ENCODE measurements around the gene TMEM234. TPM values are rescaled to one million over a fixed set of nuclear protein-coding genes. Genes with fewer than 3 reads are reported as not detected.

Gene TMEM234
- total and polyA plus RNA-seq, 2 of the 8 experiments (the other 6 are each of a cell fraction or from before 2014, with no cell fraction given), result 8.7 to 8.9 TPM

DNA sequence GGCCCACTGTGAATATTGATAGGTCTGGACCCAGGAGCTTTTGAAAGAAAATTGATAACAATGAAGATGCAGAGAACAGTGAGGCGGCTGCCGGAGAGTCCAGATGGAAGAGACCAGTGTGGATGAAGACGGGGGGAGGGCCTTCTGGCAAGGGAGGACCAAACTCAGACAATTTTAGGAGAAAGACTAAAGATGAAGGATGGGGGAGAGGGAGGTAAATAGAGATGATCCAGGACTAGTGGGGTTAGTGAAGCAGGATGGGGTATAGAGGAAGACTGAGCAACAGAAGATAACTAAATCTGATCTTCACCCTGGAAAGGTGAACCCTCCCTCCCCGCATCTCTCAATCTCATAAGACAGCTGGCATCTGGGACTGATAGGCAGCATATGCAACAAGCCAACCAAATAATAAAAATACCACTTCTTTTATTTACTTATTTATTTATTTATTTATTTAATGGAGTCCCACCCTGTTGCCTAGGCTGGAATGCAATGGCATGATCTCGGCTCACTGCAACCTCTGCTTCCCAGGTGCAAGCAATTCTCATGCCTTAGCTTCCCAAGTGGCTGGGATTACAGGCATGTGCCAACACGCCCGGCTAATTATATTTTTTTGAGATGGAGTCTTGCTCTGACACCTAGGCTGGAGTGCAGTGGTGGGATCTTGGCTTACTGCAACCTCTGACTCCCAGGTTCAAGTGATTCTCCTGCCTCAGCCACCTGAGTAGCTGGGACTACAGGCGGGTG lies 10.6 kb upstream of the TMEM234 start:
- no peak overlapping the region for H4K91ac ChIP-seq (replicated peaks; ENCODE audit: insufficient read length, low read length)
- no peak overlapping the region for H2AK5ac ChIP-seq (ENCODE audit: low read depth, low read length)
- H3K27ac ChIP-seq (ENCODE audit: low read depth, low read length), result no peak overlapping the region
- H4K5ac ChIP-seq (ENCODE audit: insufficient read length, low read depth, low read length), result no peak overlapping the region
- H3K14ac ChIP-seq (ENCODE audit: insufficient read length), result no peak overlapping the region
- H4K20me1 ChIP-seq (replicated peaks in 1 of 2; ENCODE audit: control insufficient read depth in 1 of 2, insufficient read depth in 2 of 2, low read length in 2 of 2), result peaks cover 0 to 9% of the 10 kb centered on the region in 2 experiments
- CTCF ChIA-PET (ENCODE audit: partially characterized antibody), result interaction anchor here (0.8 to 1.8 kb wide), 3 partner anchors 10 to 22 kb away, joined by 3 to 4 read pairs (median 4); no protein-coding TSS in a partner anchor
- H3K23me2 ChIP-seq (ENCODE audit: low read depth, low read length), result no peaks in the 10 kb centered on the region
- H3K79me1 ChIP-seq (ENCODE audit: low read depth, low read length), result peaks cover 2% of the 10 kb centered on the region; the same call in 1 of the 2 replicates
- DNase-seq (ENCODE audit: low read depth in 1 of 2, low spot score in 2 of 2), result no peak
- H3K79me2 ChIP-seq (ENCODE audit: control insufficient read depth in 1 of 2, insufficient read depth in 2 of 2, low read length in 2 of 2), result no peaks in the 10 kb centered on the region
- no peak overlapping the region for H3K56ac ChIP-seq (replicated peaks; ENCODE audit: insufficient read length, low read depth, low read length)
- no peak overlapping the region for H2BK20ac ChIP-seq (ENCODE audit: low read length)
- no peak overlapping the region for H3K4me3 ChIP-seq (ENCODE audit: extremely low read depth in 1 of 4, insufficient read depth in 2 of 4, low read depth in 3 of 4, low read length in 4 of 4)
- H3K27me3 ChIP-seq (replicated peaks in 1 of 4; ENCODE audit: control insufficient read depth in 3 of 4, extremely low read depth in 1 of 4, insufficient read depth in 3 of 4, low read length in 3 of 4), result no peaks in the 10 kb centered on the region
- no peak overlapping the region for H3K4ac ChIP-seq (replicated peaks; ENCODE audit: insufficient read length, low read depth, low read length)
- H2BK15ac ChIP-seq (ENCODE audit: low read length), result no peak overlapping the region
- H3K36me3 ChIP-seq (ENCODE audit: control insufficient read depth in 2 of 4, insufficient read depth in 4 of 4, low read length in 3 of 4), result peaks cover 20 to 51% (median 42%) of the 10 kb centered on the region in 4 experiments
- H3K4me1 ChIP-seq (replicated peaks in 1 of 4; ENCODE audit: control insufficient read depth in 3 of 4, insufficient read depth in 4 of 4, low read length in 3 of 4), result no peaks in the 10 kb centered on the region
- no peak overlapping the region for H3K9ac ChIP-seq (replicated peaks in 1 of 4; ENCODE audit: extremely low read depth in 1 of 4, low read depth in 3 of 4, low read length in 3 of 4)
- H4K8ac ChIP-seq (ENCODE audit: extremely low read depth, insufficient read depth, low read length), result no peak overlapping the region
- no peak overlapping the region; the same call in 1 of the 2 replicates for H3K18ac ChIP-seq (ENCODE audit: extremely low read depth, low read length)
- POLR2A ChIA-PET (ENCODE audit: partially characterized antibody), result interaction anchor here (1.0 to 2.0 kb wide), 8 partner anchors 10 to 100 kb away, joined by 3 to 12 read pairs (median 4); partner anchors contain the start of genes EIF3I and TMEM234
- H2BK120ac ChIP-seq (replicated peaks; ENCODE audit: low read depth, low read length), result no peak overlapping the region
- H3K9me3 ChIP-seq (ENCODE audit: insufficient read depth in 2 of 2, low read depth in 1 of 2, low read length in 1 of 2), result no peaks in the 10 kb centered on the region
- H3K23ac ChIP-seq (ENCODE audit: insufficient read length), result no peak overlapping the region
- H2BK5ac ChIP-seq (ENCODE audit: low read depth, low read length), result no peak overlapping the region
- H2BK12ac ChIP-seq (ENCODE audit: low read depth, low read length), result no peak overlapping the region
- no peak overlapping the region for H2AFZ ChIP-seq (ENCODE audit: low read length)
- no peak overlapping the region for H3K4me2 ChIP-seq (ENCODE audit: insufficient read depth in 1 of 2, low read depth in 2 of 2, low read length in 2 of 2)
- 90% methylated on average over 8 of the region's 8 CpGs; no CpG with 5 or more reads in 1 of the 2 experiments for WGBS, 2 experiments (ENCODE audit: extremely low coverage in 1 of 2, insufficient coverage in 1 of 2, insufficient read length in 1 of 2, insufficient replicate concordance in 2 of 2, low coverage in 1 of 2, low lambda C conversion rate in 2 of 2, missing lambda C conversion rate in 1 of 2)
- FAIRE-seq, result no peak
- TF ChIP-seq HDAC6 (IDR thresholded peaks at IDR 0.05; ENCODE audit: low read depth, low read length), result no peak
- no peak for TF ChIP-seq JUN (IDR thresholded peaks at IDR 0.05; ENCODE audit: low read depth, low read length)
- TF ChIP-seq TAF1 (IDR thresholded peaks at IDR 0.05; ENCODE audit: low read depth, low read length), result no peak
- TF ChIP-seq SUZ12 (IDR thresholded peaks at IDR 0.05; ENCODE audit: low read length), result no peak
- TF ChIP-seq RXRA (IDR thresholded peaks at IDR 0.05; ENCODE audit: insufficient read depth, low read depth, low read length), result no peak
- no peak for TF ChIP-seq FOSL1 (IDR thresholded peaks at IDR 0.05; ENCODE audit: insufficient read depth, low read depth, low read length)
- TF ChIP-seq RBBP5 (IDR thresholded peaks at IDR 0.05; ENCODE audit: borderline replicate concordance, low read depth, low read length), result no peak
- TF ChIP-seq HDAC2 (IDR thresholded peaks at IDR 0.05; ENCODE audit: borderline replicate concordance in 1 of 2, low read depth in 2 of 2, low read length in 2 of 2), result no peak
- TF ChIP-seq CHD2 (IDR thresholded peaks at IDR 0.05; ENCODE audit: low read length), result no peak
- TF ChIP-seq BCL11A (IDR thresholded peaks at IDR 0.05; ENCODE audit: low read depth in 2 of 2, low read length in 2 of 2), result no peak
- no peak for TF ChIP-seq GTF2F1 (IDR thresholded peaks at IDR 0.05; ENCODE audit: borderline replicate concordance, low read depth, low read length)
- TF ChIP-seq CBX5 (IDR thresholded peaks at IDR 0.05; ENCODE audit: low read depth, low read length), result no peak
- no peak for TF ChIP-seq TCF12 (IDR thresholded peaks at IDR 0.05; ENCODE audit: low read depth, low read length)

Data from H1 (cell line).